Measurements from ENCODE around the gene HFE. TPM values are rescaled to one million over a fixed set of nuclear protein-coding genes. Genes with fewer than 3 reads are reported as not detected.

HFE gene
- total and polyA plus RNA-seq, 2 of the 13 experiments (the other 11 are each of a cell fraction or from before 2014, with no cell fraction given) = 3.7 to 6.3 TPM

- TF ChIP-seq BCL3 (CRISPR knock-in tag; IDR thresholded peaks at IDR 0.05) (no peak), ZFP37 (CRISPR knock-in tag; IDR thresholded peaks at IDR 0.05; ENCODE audit: borderline replicate concordance) (0 out of 2 replicates have a peak, but pooled peaks have one; percentile 2), KDM1A (CRISPR knock-in tag; IDR thresholded peaks at IDR 0.05) (no peak), ZNF274 (CRISPR knock-in tag; IDR thresholded peaks at IDR 0.05) (no peak), ZNF292 (CRISPR knock-in tag; IDR thresholded peaks at IDR 0.05; ENCODE audit: borderline replicate concordance, low read depth) (no peak), NR1H2 (CRISPR knock-in tag; IDR thresholded peaks at IDR 0.05; ENCODE audit: borderline replicate concordance, low read depth) (no peak), MTF2 (CRISPR knock-in tag; IDR thresholded peaks at IDR 0.05; ENCODE audit: borderline replicate concordance) (no peak), RXRB (CRISPR knock-in tag; IDR thresholded peaks at IDR 0.05; ENCODE audit: borderline replicate concordance) (no peak; the same call in 1 of the 2 replicates), SOX13 (IDR thresholded peaks at IDR 0.05) (peak; percentile 69; the same call in 1 of the 2 replicates), SOX13 (CRISPR knock-in tag; conservative IDR thresholded peaks at IDR 0.05 in 1 of 2, IDR thresholded peaks at IDR 0.05 in 1 of 2) (no peak), NFYC (CRISPR knock-in tag; IDR thresholded peaks at IDR 0.05) (peak; percentile 94), SRY (CRISPR knock-in tag; IDR thresholded peaks at IDR 0.05) (peak; percentile 71; the same call in 1 of the 2 replicates), ZNF567 (CRISPR knock-in tag; IDR thresholded peaks at IDR 0.05; ENCODE audit: borderline replicate concordance) (no peak), ELF3 (CRISPR knock-in tag; IDR thresholded peaks at IDR 0.05) (0 out of 2 replicates have a peak, but pooled peaks have one; percentile 33), STAT6 (CRISPR knock-in tag; IDR thresholded peaks at IDR 0.05; ENCODE audit: borderline replicate concordance) (0 out of 2 replicates have a peak, but pooled peaks have one; percentile 15), RFX3 (CRISPR knock-in tag; IDR thresholded peaks at IDR 0.05) (no peak), GLMP (CRISPR knock-in tag; IDR thresholded peaks at IDR 0.05; ENCODE audit: borderline replicate concordance) (no peak), TGIF2 (CRISPR knock-in tag; IDR thresholded peaks at IDR 0.05) (peak; percentile 13; the same call in 1 of the 2 replicates), TIGD3 (CRISPR knock-in tag; IDR thresholded peaks at IDR 0.05; ENCODE audit: borderline replicate concordance) (no peak; the same call in 1 of the 2 replicates), ZNF136 (CRISPR knock-in tag; IDR thresholded peaks at IDR 0.05; ENCODE audit: low read depth) (no peak), MAFK (conservative IDR thresholded peaks at IDR 0.05 in 1 of 2, IDR thresholded peaks at IDR 0.05 in 1 of 2; ENCODE audit: low read length in 2 of 2) (no peak)
Observed at GRCh38 chr6:26043384-26044139, 43.7 kb upstream of the HFE start (continued).
